CD14-positive monocyte (primary cell): Measurements from ENCODE around the gene SMIM34. TPM values are rescaled to one million over a fixed set of nuclear protein-coding genes. Genes with fewer than 3 reads are reported as not detected.
"Not testable (repeated sequence)": the region's sequence is repeated elsewhere in the genome, so short reads cannot be mapped to it uniquely, and the experiment has no call there.

ENCODE experiments used
- DNase-seq, 3 donors: peaks; one replicate each; pipeline ENCODE4 v3.0.0-alpha.2; 2011 to 2022
- H2AFZ ChIP-seq: 2 replicates; pipeline ENCODE4 v1.6.0; 2012; ENCODE audit warnings: mild to moderate bottlenecking, low read depth, low read length, inconsistent platforms; ENCODE audit not compliant: insufficient read depth, poor library complexity, severe bottlenecking
- H3K27ac ChIP-seq, 2 donors: 1 replicate in 1 of 2; 2 replicates in 1 of 2; pipeline ENCODE4 v1.5.1; 2012 to 2013; ENCODE audit warnings: low read length in 2 of 2, control low read depth in 1 of 2, inconsistent platforms in 1 of 2, low read depth in 1 of 2, mild to moderate bottlenecking in 1 of 2
- H3K27me3 ChIP-seq, 2 donors: one replicate each; pipeline versions ENCODE4 v1.6.0 to v1.6.1; 2011 to 2013; ENCODE audit warnings: low read length in 2 of 2; ENCODE audit not compliant: control insufficient read depth in 2 of 2, insufficient read depth in 2 of 2
- H3K36me3 ChIP-seq, 2 donors: replicated peaks in 1 of 2; 1 replicate in 1 of 2; 2 replicates in 1 of 2; pipeline versions ENCODE4 v1.5.1 to v1.6.1; 2012 to 2013; ENCODE audit warnings: low read length in 2 of 2, control low read depth in 1 of 2, inconsistent platforms in 1 of 2, mild to moderate bottlenecking in 1 of 2; ENCODE audit not compliant: insufficient read depth in 2 of 2, control insufficient read depth in 1 of 2
- H3K4me1 ChIP-seq, 2 donors: 1 replicate in 1 of 2; 2 replicates in 1 of 2; pipeline versions ENCODE4 v1.5.1 to v1.6.1; 2012 to 2013; ENCODE audit warnings: low read length in 2 of 2, control low read depth in 1 of 2, inconsistent platforms in 1 of 2, mild to moderate bottlenecking in 1 of 2, moderate library complexity in 1 of 2; ENCODE audit not compliant: insufficient read depth in 2 of 2, control insufficient read depth in 1 of 2
- H3K4me2 ChIP-seq: replicated peaks from 2 replicates; pipeline ENCODE3; 2012; ENCODE audit warnings: low read length, moderate library complexity, mild to moderate bottlenecking; ENCODE audit not compliant: poor library complexity, severe bottlenecking; ENCODE audit errors: extremely low read depth
- H3K4me3 ChIP-seq, 3 experiments: fragments of 200-600 bp in 1 of 3; sonication (generic) in 1 of 3; replicated peaks in 1 of 3; 1 replicate in 2 of 3; 2 replicates in 1 of 3; pipeline ENCODE4 v1.5.1; 2011 to 2013; ENCODE audit warnings: low read length in 3 of 3, mild to moderate bottlenecking in 3 of 3, control low read depth in 2 of 3, low read depth in 2 of 3, inconsistent platforms in 1 of 3, moderate library complexity in 1 of 3
- H3K79me2 ChIP-seq: 2 replicates; pipeline ENCODE4 v1.6.0; 2012; ENCODE audit warnings: mild to moderate bottlenecking, control low read depth, inconsistent platforms, low read length, moderate library complexity; ENCODE audit not compliant: insufficient read depth
- H3K9ac ChIP-seq: 2 replicates; pipeline ENCODE4 v1.6.0; 2017; ENCODE audit warnings: low read length, mild to moderate bottlenecking; ENCODE audit not compliant: insufficient read depth, poor library complexity, severe bottlenecking
- H3K9me3 ChIP-seq, 2 donors: replicated peaks in 1 of 2; 1 replicate in 1 of 2; 2 replicates in 1 of 2; pipeline versions ENCODE4 v1.5.1 to v1.6.1; 2012 to 2013; ENCODE audit warnings: low read length in 2 of 2, control low read depth in 1 of 2; ENCODE audit not compliant: control insufficient read depth in 1 of 2, insufficient read depth in 1 of 2
- H4K20me1 ChIP-seq: 2 replicates; pipeline ENCODE4 v1.6.0; 2012; ENCODE audit warnings: mild to moderate bottlenecking, low read length, control low read depth, moderate library complexity; ENCODE audit not compliant: insufficient read depth
- H3K27ac Mint-ChIP-seq, 7 donors: one replicate each; pipeline ENCODE4 v1.8.0; 2020; ENCODE audit warnings: mild to moderate bottlenecking in 7 of 7, mixed read lengths in 7 of 7, moderate library complexity in 6 of 7, inconsistent platforms in 2 of 7
- H3K27me3 Mint-ChIP-seq, 3 donors: one replicate each; pipeline ENCODE4 v1.8.0; 2021 to 2022; ENCODE audit warnings: low read depth in 3 of 3, mild to moderate bottlenecking in 3 of 3, mixed read lengths in 3 of 3, moderate library complexity in 3 of 3, inconsistent platforms in 1 of 3
- H3K36me3 Mint-ChIP-seq, 2 donors: one replicate each; pipeline ENCODE4 v1.8.0; 2020; ENCODE audit warnings: mixed read lengths in 2 of 2, inconsistent platforms in 1 of 2, mild to moderate bottlenecking in 1 of 2
- H3K4me1 Mint-ChIP-seq: one replicate; pipeline ENCODE4 v1.8.0; 2020; ENCODE audit warnings: mild to moderate bottlenecking, mixed read lengths
- H3K4me3 Mint-ChIP-seq, 2 donors: one replicate each; pipeline ENCODE4 v1.8.0; 2020; ENCODE audit warnings: mild to moderate bottlenecking in 2 of 2, mixed read lengths in 2 of 2, moderate library complexity in 1 of 2
- H3K9me3 Mint-ChIP-seq, 7 donors: one replicate each; pipeline ENCODE4 v1.8.0; 2020 to 2022; ENCODE audit warnings: mixed read lengths in 7 of 7, mild to moderate bottlenecking in 6 of 7, moderate library complexity in 6 of 7, inconsistent platforms in 2 of 7
- WGBS: methylation state at CpG from one replicate; pipeline ENCODE4 v1.1.5; 2013; ENCODE audit warnings: missing lambda C conversion rate; ENCODE audit not compliant: insufficient coverage; 5-methylcytosine and 5-hydroxymethylcytosine counted together
- intact Hi-C, 2 donors: fragments of 100-400 bp; cut with micrococcal nuclease; formaldehyde crosslinking; loops; one replicate each; pipeline versions ENCODE4 v1.15.0 to v1.15.1; 2023
- polyA minus RNA-seq: library from RNA; depleted of rRNA, polyadenylated mRNA; stranded (reverse); fragments of >200 nt; gene quantifications from 2 replicates; pipeline ENCODE4 v1.2.3, GENCODE V29; 2012
- polyA plus RNA-seq, 3 donors: library from polyadenylated mRNA; depleted of rRNA in 1 of 3; unstranded in 2 of 3; stranded (reverse) in 1 of 3; fragments of 300-500 nt in 2 of 3; fragments of >200 nt in 1 of 3; fragmentation: Illumina TruSeq in 2 of 3; gene quantifications; 1 replicate in 2 of 3; 2 replicates in 1 of 3; pipeline ENCODE4 v1.2.3, GENCODE V29; 2012 to 2021
- total RNA-seq, 12 experiments: library from RNA in 1 of 12; stranded (reverse) in 1 of 12; fragments of 120-200 nt in 1 of 12; gene quantifications; one replicate each; pipeline ENCODE4 v1.2.4 and lab custom pipeline; 2013 to 2026; ENCODE audit warnings: mixed read lengths in 6 of 12, inconsistent platforms in 1 of 12

The SMIM34 gene, protein sequence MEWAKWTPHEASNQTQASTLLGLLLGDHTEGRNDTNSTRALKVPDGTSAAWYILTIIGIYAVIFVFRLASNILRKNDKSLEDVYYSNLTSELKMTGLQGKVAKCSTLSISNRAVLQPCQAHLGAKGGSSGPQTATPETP
- 0.19 TPM for total RNA-seq (2013)
- polyA plus RNA-seq (under 1 TPM in 1 of 3 donors, not detected in 2; 0.21 TPM), polyA minus RNA-seq (not detected in 2 replicates), total RNA-seq (lab: John Stamatoyannopoulos, UW) (0 reads per million in 11 experiments)

GRCh38 chr21:34423805-34424204 is at the start of gene SMIM34:
Gene SMIM34, minus strand, starts transcription at chr21:34423951. Its CDS starts 112 bp downstream, at chr21:34423839.
- H3K36me3 Mint-ChIP-seq, H3K27me3 Mint-ChIP-seq, H3K4me1 Mint-ChIP-seq, H4K20me1 ChIP-seq, H3K4me3 ChIP-seq, H3K4me1 ChIP-seq, H3K27ac ChIP-seq, H3K27ac Mint-ChIP-seq, H3K9ac ChIP-seq, H3K4me2 ChIP-seq, H3K4me3 Mint-ChIP-seq, DNase-seq, H3K27me3 ChIP-seq, H3K9me3 ChIP-seq, H3K9me3 Mint-ChIP-seq, H2AFZ ChIP-seq, H3K36me3 ChIP-seq, intact Hi-C loops, H3K79me2 ChIP-seq: not testable (repeated sequence)
- no CpG with 5 or more reads among the region's 4 CpGs for WGBS

- H3K4me1 Mint-ChIP-seq, H3K4me3 ChIP-seq, H3K79me2 ChIP-seq, H3K9me3 ChIP-seq, H3K9ac ChIP-seq, H3K27ac ChIP-seq, H4K20me1 ChIP-seq, H3K36me3 Mint-ChIP-seq, H3K4me1 ChIP-seq, intact Hi-C loops, H2AFZ ChIP-seq, H3K4me2 ChIP-seq, H3K4me3 Mint-ChIP-seq, H3K27me3 Mint-ChIP-seq, H3K27me3 ChIP-seq, DNase-seq, H3K36me3 ChIP-seq, H3K27ac Mint-ChIP-seq, H3K9me3 Mint-ChIP-seq: not testable (repeated sequence)
- WGBS, result no CpG with 5 or more reads among the region's 3 CpGs
Measured at GRCh38 chr21:34467333-34467732, 43.6 kb upstream of the SMIM34 start.

DNA sequence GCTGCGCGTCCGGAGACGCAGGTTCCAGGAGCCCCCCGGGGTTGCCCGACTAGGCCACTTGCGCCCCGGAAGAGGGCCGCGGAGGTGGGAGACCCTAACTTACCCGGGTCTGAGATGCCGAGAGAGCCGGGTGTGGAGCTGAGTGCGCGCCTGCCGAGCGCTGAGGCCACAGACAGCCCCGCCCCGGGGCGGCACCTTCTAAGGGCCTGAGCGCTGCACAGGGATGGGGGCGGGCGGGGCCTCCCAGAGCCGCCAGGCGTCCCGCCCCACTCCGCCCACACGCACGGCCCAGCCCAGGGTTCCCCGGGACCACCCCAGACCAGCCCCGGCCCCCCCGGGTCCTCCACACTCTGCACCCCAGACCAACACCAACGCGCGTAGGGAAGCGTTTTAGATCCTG is 35.7 kb upstream of the SMIM34 start:
- H3K27me3 ChIP-seq, H3K4me3 Mint-ChIP-seq, H2AFZ ChIP-seq, H3K9ac ChIP-seq, H3K79me2 ChIP-seq, H3K36me3 Mint-ChIP-seq, H3K4me1 ChIP-seq, DNase-seq, H4K20me1 ChIP-seq, H3K4me2 ChIP-seq, H3K4me1 Mint-ChIP-seq, H3K9me3 ChIP-seq, H3K27me3 Mint-ChIP-seq, intact Hi-C loops, H3K36me3 ChIP-seq, H3K4me3 ChIP-seq, H3K9me3 Mint-ChIP-seq, H3K27ac ChIP-seq, H3K27ac Mint-ChIP-seq: not testable (repeated sequence)
- WGBS, result no CpG with 5 or more reads among the region's 36 CpGs

GRCh38 chr21:34458266-34458665 is 34.5 kb upstream of the SMIM34 start:
- H3K36me3 ChIP-seq, intact Hi-C loops, H3K36me3 Mint-ChIP-seq, H3K4me3 ChIP-seq, H3K4me1 Mint-ChIP-seq, H3K27me3 ChIP-seq, H3K27ac ChIP-seq, H2AFZ ChIP-seq, H3K9me3 ChIP-seq, H3K9ac ChIP-seq, H3K9me3 Mint-ChIP-seq, H3K27me3 Mint-ChIP-seq, H3K4me1 ChIP-seq, H3K4me3 Mint-ChIP-seq, H3K4me2 ChIP-seq, DNase-seq, H3K79me2 ChIP-seq, H3K27ac Mint-ChIP-seq, H4K20me1 ChIP-seq: not testable (repeated sequence)
- WGBS, result no CpG with 5 or more reads among the region's 7 CpGs
